ENCODE results near the gene LSAMP. TPM values are rescaled to one million over a fixed set of nuclear protein-coding genes. Genes with fewer than 3 reads are reported as not detected.

The LSAMP gene
- total and polyA plus RNA-seq, 9 of the 15 experiments (the other 6 are each of a cell fraction or from before 2014, with no cell fraction given) = 0.09 to 0.11 TPM; not detected in 7

GRCh38 chr3:116020495-116020894 lies 424.8 kb downstream of the LSAMP start (continued):
- TF ChIP-seq ZNF175 (CRISPR knock-in tag; IDR thresholded peaks at IDR 0.05; ENCODE audit: low read depth) (no peak), MYBL2 (IDR thresholded peaks at IDR 0.05; ENCODE audit: low read depth) (no peak), MYBL2 (CRISPR knock-in tag; IDR thresholded peaks at IDR 0.05; ENCODE audit: borderline replicate concordance) (no peak), FUS (optimal IDR thresholded peaks at IDR 0.05; ENCODE audit: low read depth, low read length) (no peak), LARP7 (IDR thresholded peaks at IDR 0.05) (no peak), MTF1 (CRISPR knock-in tag; IDR thresholded peaks at IDR 0.05; ENCODE audit: borderline replicate concordance) (no peak), GTF2E2 (tag; IDR thresholded peaks at IDR 0.05) (no peak), VEZF1 (CRISPR knock-in tag; IDR thresholded peaks at IDR 0.05) (no peak), ARID3B (CRISPR knock-in tag; IDR thresholded peaks at IDR 0.05; ENCODE audit: borderline replicate concordance) (no peak)
